Bronchial epithelial cell (primary cell): ENCODE results near the gene TK1. TPM values are rescaled to one million over a fixed set of nuclear protein-coding genes. Genes with fewer than 3 reads are reported as not detected.

Source experiments
- DNase-seq: peaks from one replicate; pipeline ENCODE4 v3.0.0-alpha.2; 2010; ENCODE audit warnings: low read depth
- FAIRE-seq: peaks from 2 replicates; lab custom pipeline; 2011; peaks lifted over from hg19 to GRCh38; lab: Jason Lieb, UNC
- H3K27me3 ChIP-seq: 2 replicates; pipeline ENCODE4 v1.5.1; 2011; ENCODE audit warnings: low read length; ENCODE audit not compliant: control insufficient read depth, insufficient read depth
- H3K36me3 ChIP-seq: 2 replicates; pipeline ENCODE4 v1.5.1; 2011; ENCODE audit warnings: low read length; ENCODE audit not compliant: control insufficient read depth, insufficient read depth
- H3K4me3 ChIP-seq: 2 replicates; pipeline ENCODE4 v1.5.1; 2011; ENCODE audit warnings: mild to moderate bottlenecking, low read depth, low read length, control low read depth
- total RNA-seq: library from RNA; depleted of rRNA; stranded (reverse); fragments of >200 nt; gene quantifications from 2 replicates; pipeline ENCODE4 v1.2.1, GENCODE V29; 2014
- TF ChIP-seq, protein P1 (sequence below): IDR thresholded peaks from 2 replicates; pipeline ENCODE4 v1.5.1; 2011; ENCODE audit warnings: mild to moderate bottlenecking, moderate library complexity, low read length, control low read depth, inconsistent platforms; ENCODE audit not compliant: insufficient read depth, severe bottlenecking

TK1 gene
- total RNA-seq, 1 donor from 2014 or later: 0.79 TPM

GRCh38 chr17:78135858-78136500 is 50.9 kb downstream of the TK1 start:
- no peaks in the 10 kb centered on the region for H3K27me3 ChIP-seq
- FAIRE-seq (no peak), DNase-seq (no peak)
- TF ChIP-seq, protein P1, sequence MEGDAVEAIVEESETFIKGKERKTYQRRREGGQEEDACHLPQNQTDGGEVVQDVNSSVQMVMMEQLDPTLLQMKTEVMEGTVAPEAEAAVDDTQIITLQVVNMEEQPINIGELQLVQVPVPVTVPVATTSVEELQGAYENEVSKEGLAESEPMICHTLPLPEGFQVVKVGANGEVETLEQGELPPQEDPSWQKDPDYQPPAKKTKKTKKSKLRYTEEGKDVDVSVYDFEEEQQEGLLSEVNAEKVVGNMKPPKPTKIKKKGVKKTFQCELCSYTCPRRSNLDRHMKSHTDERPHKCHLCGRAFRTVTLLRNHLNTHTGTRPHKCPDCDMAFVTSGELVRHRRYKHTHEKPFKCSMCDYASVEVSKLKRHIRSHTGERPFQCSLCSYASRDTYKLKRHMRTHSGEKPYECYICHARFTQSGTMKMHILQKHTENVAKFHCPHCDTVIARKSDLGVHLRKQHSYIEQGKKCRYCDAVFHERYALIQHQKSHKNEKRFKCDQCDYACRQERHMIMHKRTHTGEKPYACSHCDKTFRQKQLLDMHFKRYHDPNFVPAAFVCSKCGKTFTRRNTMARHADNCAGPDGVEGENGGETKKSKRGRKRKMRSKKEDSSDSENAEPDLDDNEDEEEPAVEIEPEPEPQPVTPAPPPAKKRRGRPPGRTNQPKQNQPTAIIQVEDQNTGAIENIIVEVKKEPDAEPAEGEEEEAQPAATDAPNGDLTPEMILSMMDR: no peak
- no peak overlapping the region for H3K4me3 ChIP-seq
- no peaks in the 10 kb centered on the region for H3K36me3 ChIP-seq

GRCh38 chr17:78134899-78135385 is 51.9 kb downstream of the TK1 start:
- FAIRE-seq: no peak

DNA sequence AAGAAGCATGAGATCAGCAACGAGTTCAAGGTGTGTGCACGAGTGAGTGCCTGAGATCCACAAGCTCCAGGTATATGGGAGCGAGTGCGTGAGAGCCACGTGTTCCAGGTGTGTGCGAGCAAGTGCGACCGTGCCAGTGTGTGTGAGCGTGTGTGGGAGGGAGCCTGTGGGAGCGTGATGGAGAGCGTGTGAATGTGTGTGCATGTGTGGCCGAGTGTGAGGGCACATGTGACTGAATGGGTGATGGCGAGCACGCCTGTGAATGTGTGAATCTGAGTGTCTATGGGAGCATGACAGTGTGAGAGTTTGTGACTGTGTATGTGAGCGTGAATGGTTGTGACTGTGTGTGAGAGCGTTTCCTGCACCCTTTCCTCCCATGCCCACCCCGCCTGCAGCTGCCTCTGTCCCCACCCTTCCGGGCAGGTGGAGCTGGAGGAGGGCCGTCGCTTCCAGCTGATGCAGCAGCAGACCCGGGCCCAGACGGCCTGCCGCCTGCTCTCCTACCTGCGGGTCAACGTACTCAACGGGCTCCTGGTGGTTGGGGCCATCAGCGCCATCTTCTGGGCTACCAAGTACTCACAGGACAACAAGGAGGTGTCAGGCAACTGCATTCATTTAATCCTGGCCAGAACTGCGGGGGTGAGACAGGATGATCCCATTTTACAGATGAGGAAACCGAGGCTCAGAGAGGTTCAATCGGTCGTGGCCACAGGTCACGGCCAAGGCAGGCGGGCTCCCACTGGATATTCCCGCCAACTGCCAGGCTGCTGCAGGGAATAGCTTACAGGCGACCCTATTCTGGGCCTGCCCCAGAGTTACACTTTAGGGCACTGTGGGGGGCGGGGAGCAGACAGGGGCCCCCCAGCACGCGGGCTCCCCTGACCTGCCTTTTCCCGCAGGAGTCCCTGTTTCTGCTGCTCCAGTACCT is 52.6 kb downstream of the TK1 start:
- TF ChIP-seq, protein P1: peak; percentile 70
- H3K36me3 ChIP-seq: no peaks in the 10 kb centered on the region
- no peaks in the 10 kb centered on the region for H3K27me3 ChIP-seq
- DNase-seq: peak; percentile 47
- no peak for FAIRE-seq
- no peak overlapping the region for H3K4me3 ChIP-seq

More at GRCh38 chr17:78134899-78135385, 51.9 kb downstream of the TK1 start:
- DNase-seq: no peak
- TF ChIP-seq, protein P1: no peak
- Histone ChIP-seq H3K4me3 (no peak overlapping the region), H3K36me3 (no peaks in the 10 kb centered on the region), H3K27me3 (no peaks in the 10 kb centered on the region)

DNA sequence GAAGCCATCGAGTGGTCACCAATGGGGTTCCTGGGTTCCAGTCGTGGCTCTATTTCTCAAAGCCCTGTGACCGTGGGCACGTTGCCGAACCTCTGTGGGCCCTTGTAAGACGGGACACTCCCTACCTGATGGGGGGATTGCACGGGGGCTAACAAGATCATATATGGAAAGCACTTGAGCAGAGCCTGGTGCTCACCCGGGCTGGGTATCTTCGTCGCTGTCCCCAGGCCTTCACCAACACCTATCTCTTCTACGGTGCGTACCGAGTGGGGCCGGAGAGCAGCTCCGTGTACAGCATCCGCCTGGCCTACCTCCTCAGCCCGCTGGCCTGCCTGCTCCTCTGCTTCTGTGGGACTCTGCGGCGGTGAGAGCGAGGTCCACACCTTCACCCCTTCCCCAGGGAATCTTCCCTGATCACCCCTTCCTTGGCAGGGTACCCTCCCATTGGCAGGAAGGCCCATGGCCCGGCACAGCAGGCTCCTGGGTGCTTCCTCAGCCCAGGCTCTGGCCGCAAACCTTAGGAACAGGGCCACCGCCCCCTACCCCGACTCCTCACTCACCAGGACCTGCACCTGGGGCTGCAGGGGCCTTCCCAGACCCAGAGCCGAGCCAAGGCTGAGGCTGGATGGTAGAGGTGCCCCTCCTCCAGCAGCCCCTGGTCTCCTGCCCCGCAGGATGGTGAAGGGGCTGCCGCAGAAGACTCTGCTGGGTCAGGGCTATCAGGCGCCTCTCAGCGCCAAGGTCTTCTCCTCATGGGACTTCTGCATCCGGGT is 53.5 kb downstream of the TK1 start:
- TF ChIP-seq, protein P1: no peak
- H3K4me3 ChIP-seq: no peak overlapping the region
- DNase-seq (no peak), FAIRE-seq (no peak)
- no peaks in the 10 kb centered on the region for H3K36me3 ChIP-seq
- H3K27me3 ChIP-seq: no peaks in the 10 kb centered on the region

- no peaks in the 10 kb centered on the region for H3K27me3 ChIP-seq
- TF ChIP-seq, protein P1: no peak
- H3K36me3 ChIP-seq: no peaks in the 10 kb centered on the region
- DNase-seq (no peak), FAIRE-seq (no peak)
- H3K4me3 ChIP-seq: no peak overlapping the region
These were observed 54.1 kb downstream of the TK1 start for GRCh38 chr17:78132767-78133178.
